Type B pancreatic cell (in vitro differentiated cells): ENCODE data around the gene ACO2. TPM values are rescaled to one million over a fixed set of nuclear protein-coding genes. Genes with fewer than 3 reads are reported as not detected.
"Not testable (repeated sequence)": the region's sequence is repeated elsewhere in the genome, so short reads cannot be mapped to it uniquely, and the experiment has no call there.

Experiments
- DNase-seq: peaks from one replicate; pipeline ENCODE4 v3.0.0; 2021; ENCODE audit warnings: mixed read lengths; ENCODE audit not compliant: unreplicated experiment; ENCODE audit errors: extremely low spot score
- H3K27ac Mint-ChIP-seq: 2 replicates; pipeline ENCODE4 v1.8.0; 2021; ENCODE audit warnings: mild to moderate bottlenecking, mixed read lengths
- H3K27me3 Mint-ChIP-seq: 2 replicates; pipeline ENCODE4 v1.8.0; 2021; ENCODE audit warnings: mixed read lengths
- H3K36me3 Mint-ChIP-seq: 2 replicates; pipeline ENCODE4 v1.8.0; 2021; ENCODE audit warnings: mixed read lengths
- H3K4me1 Mint-ChIP-seq: one replicate; pipeline ENCODE4 v1.8.0; 2021; ENCODE audit warnings: mixed read lengths; ENCODE audit not compliant: unreplicated experiment
- H3K4me3 Mint-ChIP-seq: 2 replicates; pipeline ENCODE4 v1.8.0; 2021; ENCODE audit warnings: mild to moderate bottlenecking, mixed read lengths
- H3K9me3 Mint-ChIP-seq: 2 replicates; pipeline ENCODE4 v1.8.0; 2021; ENCODE audit warnings: mixed read lengths
- CTCF ChIP-seq: fragments of 200-600 bp; sonication (generic); conservative IDR thresholded peaks from 2 replicates; pipeline ENCODE4 v1.5.0; 2021; ENCODE audit warnings: antibody characterized with exemption, mild to moderate bottlenecking
- total RNA-seq: library from RNA; stranded (reverse); gene quantifications from 2 replicates; pipeline ENCODE4 v1.2.1, GENCODE V29; 2021; ENCODE audit warnings: low replicate concordance

ACO2 gene
- total RNA-seq, 1 donor from 2014 or later = 107 TPM

- no peak overlapping the region for H3K27ac Mint-ChIP-seq
- H3K4me3 Mint-ChIP-seq = no peak overlapping the region
- TF ChIP-seq CTCF = no peak
- no peaks in the 10 kb centered on the region for H3K27me3 Mint-ChIP-seq
- no peaks in the 10 kb centered on the region for H3K9me3 Mint-ChIP-seq
- no peaks in the 10 kb centered on the region for H3K4me1 Mint-ChIP-seq
- H3K36me3 Mint-ChIP-seq = no peaks in the 10 kb centered on the region
- no peak for DNase-seq
Observed at GRCh38 chr22:41550952-41551491, 82.1 kb downstream of the ACO2 start.

GRCh38 chr22:41551877-41552582 is 83.1 kb downstream of the ACO2 start:
- H3K4me3 Mint-ChIP-seq = no peak overlapping the region
- DNase-seq = no peak
- TF ChIP-seq CTCF = no peak
- H3K27me3 Mint-ChIP-seq = no peaks in the 10 kb centered on the region
- no peak overlapping the region for H3K27ac Mint-ChIP-seq
- H3K9me3 Mint-ChIP-seq = no peaks in the 10 kb centered on the region
- H3K4me1 Mint-ChIP-seq = peaks cover 4% of the 10 kb centered on the region
- no peaks in the 10 kb centered on the region for H3K36me3 Mint-ChIP-seq

GRCh38 chr22:41555325-41555982 is 86.5 kb downstream of the ACO2 start:
- H3K4me3 Mint-ChIP-seq = no peak overlapping the region
- no peak overlapping the region for H3K27ac Mint-ChIP-seq
- H3K4me1 Mint-ChIP-seq = peaks cover 16% of the 10 kb centered on the region
- no peaks in the 10 kb centered on the region for H3K27me3 Mint-ChIP-seq
- no peak for DNase-seq
- no peak for TF ChIP-seq CTCF
- H3K36me3 Mint-ChIP-seq = no peaks in the 10 kb centered on the region
- H3K9me3 Mint-ChIP-seq = no peaks in the 10 kb centered on the region

GRCh38 chr22:41556561-41556960 is 87.6 kb downstream of the ACO2 start:
- TF ChIP-seq CTCF = no peak
- H3K4me1 Mint-ChIP-seq = peaks cover 25% of the 10 kb centered on the region
- no peak overlapping the region for H3K27ac Mint-ChIP-seq
- H3K4me3 Mint-ChIP-seq = no peak overlapping the region
- H3K36me3 Mint-ChIP-seq = no peaks in the 10 kb centered on the region
- peaks cover 5% of the 10 kb centered on the region for H3K27me3 Mint-ChIP-seq
- no peak for DNase-seq
- H3K9me3 Mint-ChIP-seq = no peaks in the 10 kb centered on the region

- Mint-ChIP-seq H3K27ac (peak overlapping the region; percentile 66), H3K9me3 (no peaks in the 10 kb centered on the region), H3K4me3 (peak overlapping the region; percentile 17), H3K36me3 (no peaks in the 10 kb centered on the region), H3K27me3 (peaks cover 5% of the 10 kb centered on the region), H3K4me1 (peaks cover 26% of the 10 kb centered on the region)
- TF ChIP-seq CTCF = no peak
- no peak for DNase-seq
Observed at GRCh38 chr22:41557401-41558240, 88.7 kb downstream of the ACO2 start.

GRCh38 chr22:41558241-41558630 is 89.3 kb downstream of the ACO2 start:
- peaks cover 30% of the 10 kb centered on the region for H3K4me1 Mint-ChIP-seq
- not testable (repeated sequence) for H3K27me3 Mint-ChIP-seq, H3K9me3 Mint-ChIP-seq, H3K27ac Mint-ChIP-seq, H3K36me3 Mint-ChIP-seq, H3K4me3 Mint-ChIP-seq, DNase-seq
